GM12801 (cell line): ENCODE results near the gene ELAVL1.

ENCODE experiments used
- TF ChIP-seq, protein P1 (sequence below): IDR thresholded peaks from one replicate; pipeline ENCODE4 v1.5.1; 2011; ENCODE audit warnings: control low read depth; ENCODE audit not compliant: insufficient read length; ENCODE audit errors: extremely low read depth

Gene ELAVL1

DNA sequence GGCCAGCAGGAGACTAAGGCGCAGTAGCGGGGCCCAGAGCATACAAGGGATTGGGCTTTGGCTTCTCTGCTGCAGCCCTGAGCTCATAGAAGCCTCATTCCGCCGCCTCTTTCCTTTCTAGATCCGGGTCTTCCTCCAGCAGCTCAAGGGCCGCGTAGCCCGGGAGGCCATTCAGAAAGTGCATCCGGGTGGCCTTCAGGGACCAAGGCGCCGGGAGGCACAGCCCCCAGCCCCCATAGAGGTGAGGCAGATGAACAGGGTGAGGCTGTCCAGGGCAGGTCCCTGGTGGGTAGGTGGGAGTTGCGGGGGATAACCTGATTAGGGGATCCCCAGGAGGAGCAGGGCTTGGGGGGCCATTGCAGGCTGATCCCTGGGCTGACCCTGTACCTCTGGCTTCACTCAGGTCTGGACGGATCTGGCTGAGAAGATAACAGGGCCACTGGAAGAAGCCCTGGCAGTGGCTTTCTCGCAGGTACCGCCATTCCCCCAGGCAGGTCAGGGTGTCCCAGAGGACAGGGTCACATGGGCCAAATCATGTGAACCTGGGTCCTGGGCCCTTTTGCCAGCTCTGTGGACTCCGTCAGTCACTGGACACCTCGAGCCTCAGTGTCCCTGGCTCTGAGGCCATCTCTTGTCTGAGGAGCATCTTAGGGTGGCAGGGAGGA is 84.0 kb downstream of the ELAVL1 start:
- TF ChIP-seq, protein P1, sequence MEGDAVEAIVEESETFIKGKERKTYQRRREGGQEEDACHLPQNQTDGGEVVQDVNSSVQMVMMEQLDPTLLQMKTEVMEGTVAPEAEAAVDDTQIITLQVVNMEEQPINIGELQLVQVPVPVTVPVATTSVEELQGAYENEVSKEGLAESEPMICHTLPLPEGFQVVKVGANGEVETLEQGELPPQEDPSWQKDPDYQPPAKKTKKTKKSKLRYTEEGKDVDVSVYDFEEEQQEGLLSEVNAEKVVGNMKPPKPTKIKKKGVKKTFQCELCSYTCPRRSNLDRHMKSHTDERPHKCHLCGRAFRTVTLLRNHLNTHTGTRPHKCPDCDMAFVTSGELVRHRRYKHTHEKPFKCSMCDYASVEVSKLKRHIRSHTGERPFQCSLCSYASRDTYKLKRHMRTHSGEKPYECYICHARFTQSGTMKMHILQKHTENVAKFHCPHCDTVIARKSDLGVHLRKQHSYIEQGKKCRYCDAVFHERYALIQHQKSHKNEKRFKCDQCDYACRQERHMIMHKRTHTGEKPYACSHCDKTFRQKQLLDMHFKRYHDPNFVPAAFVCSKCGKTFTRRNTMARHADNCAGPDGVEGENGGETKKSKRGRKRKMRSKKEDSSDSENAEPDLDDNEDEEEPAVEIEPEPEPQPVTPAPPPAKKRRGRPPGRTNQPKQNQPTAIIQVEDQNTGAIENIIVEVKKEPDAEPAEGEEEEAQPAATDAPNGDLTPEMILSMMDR: no peak

DNA sequence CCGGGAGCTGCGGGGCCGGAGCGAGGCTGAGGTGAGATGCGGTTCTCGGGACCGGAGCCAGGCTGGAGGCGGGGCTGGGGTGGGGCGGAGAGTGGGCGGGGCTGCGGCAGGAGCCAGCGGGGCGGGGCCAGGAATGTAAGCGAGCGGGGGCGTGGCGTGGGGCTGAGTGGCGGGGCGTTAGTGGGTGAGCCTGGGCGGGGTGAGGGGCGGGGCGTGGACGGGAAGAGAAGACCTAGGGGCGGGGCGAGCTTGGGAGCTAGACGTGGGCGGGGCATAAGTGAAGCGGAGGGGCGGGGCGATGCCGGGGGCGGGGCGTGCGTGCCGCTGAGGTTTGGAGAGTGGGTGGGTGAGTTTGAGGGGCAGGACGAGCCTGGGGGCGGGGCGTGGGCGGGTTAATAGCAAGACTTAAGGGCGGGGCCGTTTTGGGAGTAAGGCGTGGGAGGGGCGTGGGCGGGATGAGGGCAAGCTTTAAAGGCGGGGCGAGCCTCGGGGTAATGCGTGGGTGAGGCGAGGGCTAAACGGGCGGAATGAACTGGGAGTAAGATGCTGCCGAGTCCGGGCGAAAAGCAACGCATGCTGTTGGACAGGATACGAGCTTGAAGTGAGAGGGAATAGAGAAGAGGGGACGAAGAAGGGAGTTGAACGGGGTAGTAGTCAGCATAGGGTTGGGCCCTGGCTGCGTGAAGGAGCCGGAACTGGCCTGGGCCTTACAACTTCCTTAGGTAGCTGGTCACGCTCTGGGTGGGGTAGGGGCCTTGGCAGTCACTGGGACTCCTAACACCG is 84.7 kb downstream of the ELAVL1 start:
- TF ChIP-seq, protein P1: no peak

- TF ChIP-seq, protein P1: no peak
Observed at GRCh38 chr19:7919610-7920518, 85.6 kb downstream of the ELAVL1 start, which contains the start of gene SNAPC2. Gene SNAPC2, plus strand, starts transcription at chr19:7920338. Its CDS starts 29 bp downstream, at chr19:7920367.

GRCh38 chr19:7918615-7919421 is 86.6 kb downstream of the ELAVL1 start:
- TF ChIP-seq, protein P1: no peak

DNA sequence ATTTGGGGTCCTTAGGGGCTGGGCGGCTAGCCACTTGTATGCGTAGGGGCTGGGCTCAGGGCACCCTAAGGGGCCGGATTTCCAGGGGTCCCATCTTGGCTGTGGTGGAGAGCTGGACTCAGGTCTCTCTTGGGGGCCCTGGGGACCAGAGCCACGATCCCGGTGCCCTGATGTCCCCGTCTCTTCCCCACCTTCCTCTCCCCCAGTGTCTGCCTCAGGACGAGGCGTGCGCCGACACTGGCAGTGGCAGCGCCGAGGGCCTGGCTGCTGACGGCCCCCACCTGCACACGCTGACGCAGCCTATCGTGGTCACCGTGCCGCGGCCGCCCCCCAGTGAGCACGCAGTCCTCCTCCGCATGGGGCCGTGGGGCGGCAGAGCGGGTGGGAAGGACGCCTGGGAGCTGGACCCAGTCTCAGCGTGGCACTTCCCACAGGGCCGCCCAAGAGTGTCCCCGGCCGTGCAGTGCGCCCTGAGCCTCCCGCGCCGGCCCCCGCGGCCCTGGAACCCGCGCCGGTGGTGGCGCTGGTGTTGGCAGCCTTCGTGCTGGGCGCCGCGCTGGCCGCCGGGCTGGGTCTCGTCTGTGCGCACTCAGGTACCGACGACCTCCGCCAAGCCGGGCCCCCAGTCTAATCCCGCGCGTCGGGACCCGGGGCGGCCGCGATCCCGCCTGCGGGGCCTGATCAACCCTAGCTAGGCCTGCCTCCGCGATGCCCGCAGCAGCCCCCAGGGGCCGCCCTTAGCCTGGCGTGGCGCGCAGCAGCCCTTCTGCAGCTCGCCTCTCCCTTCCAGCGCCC is 88.0 kb downstream of the ELAVL1 start:
- TF ChIP-seq, protein P1: no peak

DNA sequence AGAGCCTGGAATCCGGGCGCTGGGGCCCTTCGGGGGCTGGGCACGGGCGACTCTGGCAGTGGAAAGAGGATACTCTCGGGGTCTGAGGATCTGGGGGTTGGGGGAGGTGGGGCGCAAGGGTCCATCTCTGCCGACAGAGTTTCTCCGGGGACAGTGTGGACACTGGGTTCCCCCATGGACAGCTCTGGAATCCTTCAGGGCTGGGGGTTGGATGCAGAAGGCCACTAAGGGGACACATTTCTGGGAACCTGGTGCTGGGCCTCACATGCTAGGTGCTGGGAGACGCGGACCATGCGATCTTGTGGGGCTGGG is 88.5 kb downstream of the ELAVL1 start:
- TF ChIP-seq, protein P1: no peak
